ENCODE data around the gene FMN1.

The FMN1 gene

GRCh38 chr15:33094336-33094735, 100.2 kb downstream of the FMN1 start:
- no peak overlapping the region for H2BK5ac ChIP-seq (ENCODE audit: low read depth, low read length, poor library complexity)
- no peaks in the 10 kb centered on the region for H3K27me3 ChIP-seq (ENCODE audit: insufficient read depth, low read length)
- no peak for DNase-seq
- no peak overlapping the region for H3K27ac ChIP-seq (ENCODE audit: low read depth, low read length)
- H3K79me1 ChIP-seq (ENCODE audit: low read length) = no peaks in the 10 kb centered on the region
- no peaks in the 10 kb centered on the region for H3K36me3 ChIP-seq (ENCODE audit: control insufficient read depth in 1 of 2, insufficient read depth in 2 of 2, low read length in 2 of 2)
- H4K8ac ChIP-seq (ENCODE audit: low read depth, low read length) = no peak overlapping the region
- H3K9me3 ChIP-seq (ENCODE audit: insufficient read depth, low read depth, low read length) = peaks cover 2% of the 10 kb centered on the region
- no peak overlapping the region for H3K4me2 ChIP-seq (ENCODE audit: low read length)
- no peak overlapping the region for H3K23ac ChIP-seq (ENCODE audit: low read length)
- no peak overlapping the region for H2AK5ac ChIP-seq (ENCODE audit: low read length)
- H3K18ac ChIP-seq (ENCODE audit: low read length) = no peak overlapping the region
- peaks cover 0 to 4% of the 10 kb centered on the region in 2 experiments for H3K4me1 ChIP-seq (ENCODE audit: control insufficient read depth in 1 of 2, insufficient read depth in 2 of 2, low read length in 2 of 2)
- H2BK120ac ChIP-seq (ENCODE audit: insufficient read depth, low read length, poor library complexity) = no peak overlapping the region
- no peak overlapping the region for H3K14ac ChIP-seq (ENCODE audit: low read length)
- H3K9ac ChIP-seq (ENCODE audit: low read length) = no peak overlapping the region
- H4K91ac ChIP-seq (ENCODE audit: low read depth, low read length) = no peak overlapping the region
- no peaks in the 10 kb centered on the region for H3K79me2 ChIP-seq (ENCODE audit: control insufficient read depth, insufficient read depth, low read length, poor library complexity)
- H2AFZ ChIP-seq (ENCODE audit: insufficient read depth, low read length, poor library complexity) = no peak overlapping the region
- H4K12ac ChIP-seq (ENCODE audit: low read depth, low read length) = no peak overlapping the region
- H3K4ac ChIP-seq (ENCODE audit: low read depth, low read length) = no peak overlapping the region
- WGBS (ENCODE audit: extremely low coverage, insufficient coverage, insufficient read length) = no CpG with 5 or more reads among the region's 2 CpGs
- H2BK12ac ChIP-seq (ENCODE audit: low read length) = no peak overlapping the region
- H3K4me3 ChIP-seq (ENCODE audit: low read depth, low read length) = no peak overlapping the region

- no peak overlapping the region for H2BK120ac ChIP-seq (ENCODE audit: insufficient read depth, low read length, poor library complexity)
- no peak overlapping the region for H4K91ac ChIP-seq (ENCODE audit: low read depth, low read length)
- WGBS (ENCODE audit: extremely low coverage, insufficient coverage, insufficient read length) = no CpG with 5 or more reads among the region's 2 CpGs
- no peak overlapping the region for H2BK12ac ChIP-seq (ENCODE audit: low read length)
- no peak overlapping the region for H3K4me3 ChIP-seq (ENCODE audit: low read depth, low read length)
- no peak overlapping the region for H3K4ac ChIP-seq (ENCODE audit: low read depth, low read length)
- peak overlapping the region; percentile 23 for H3K27ac ChIP-seq (ENCODE audit: low read depth, low read length)
- no peak overlapping the region for H2AK5ac ChIP-seq (ENCODE audit: low read length)
- H3K9ac ChIP-seq (ENCODE audit: low read length) = no peak overlapping the region
- no peak overlapping the region for H4K12ac ChIP-seq (ENCODE audit: low read depth, low read length)
- H3K79me2 ChIP-seq (ENCODE audit: control insufficient read depth, insufficient read depth, low read length, poor library complexity) = no peaks in the 10 kb centered on the region
- H2AFZ ChIP-seq (ENCODE audit: insufficient read depth, low read length, poor library complexity) = no peak overlapping the region
- H3K36me3 ChIP-seq (ENCODE audit: control insufficient read depth in 1 of 2, insufficient read depth in 2 of 2, low read length in 2 of 2) = no peaks in the 10 kb centered on the region
- no peak overlapping the region for H3K18ac ChIP-seq (ENCODE audit: low read length)
- H3K14ac ChIP-seq (ENCODE audit: low read length) = no peak overlapping the region
- H3K23ac ChIP-seq (ENCODE audit: low read length) = no peak overlapping the region
- no peak for DNase-seq
- H3K4me2 ChIP-seq (ENCODE audit: low read length) = no peak overlapping the region
- H3K79me1 ChIP-seq (ENCODE audit: low read length) = no peaks in the 10 kb centered on the region
- peaks cover 0 to 1% of the 10 kb centered on the region in 2 experiments for H3K4me1 ChIP-seq (ENCODE audit: control insufficient read depth in 1 of 2, insufficient read depth in 2 of 2, low read length in 2 of 2)
- H2BK5ac ChIP-seq (ENCODE audit: low read depth, low read length, poor library complexity) = no peak overlapping the region
- peaks cover 2% of the 10 kb centered on the region for H3K9me3 ChIP-seq (ENCODE audit: insufficient read depth, low read depth, low read length)
- no peaks in the 10 kb centered on the region for H3K27me3 ChIP-seq (ENCODE audit: insufficient read depth, low read length)
- no peak overlapping the region for H4K8ac ChIP-seq (ENCODE audit: low read depth, low read length)
Observed at GRCh38 chr15:33093222-33093621, 101.3 kb downstream of the FMN1 start.

- Histone ChIP-seq H2AK5ac (ENCODE audit: low read length) (no peak overlapping the region), H2BK5ac (ENCODE audit: low read depth, low read length, poor library complexity) (no peak overlapping the region), H3K18ac (ENCODE audit: low read length) (no peak overlapping the region), H3K14ac (ENCODE audit: low read length) (no peak overlapping the region), H3K27ac (ENCODE audit: low read depth, low read length) (no peak overlapping the region), H2BK120ac (ENCODE audit: insufficient read depth, low read length, poor library complexity) (no peak overlapping the region), H4K12ac (ENCODE audit: low read depth, low read length) (no peak overlapping the region), H3K4me2 (ENCODE audit: low read length) (no peak overlapping the region), H2BK12ac (ENCODE audit: low read length) (no peak overlapping the region), H3K79me2 (ENCODE audit: control insufficient read depth, insufficient read depth, low read length, poor library complexity) (no peaks in the 10 kb centered on the region), H3K79me1 (ENCODE audit: low read length) (no peaks in the 10 kb centered on the region), H3K4me3 (ENCODE audit: low read depth, low read length) (no peak overlapping the region), H3K27me3 (ENCODE audit: insufficient read depth, low read length) (no peaks in the 10 kb centered on the region), H3K9me3 (ENCODE audit: insufficient read depth, low read depth, low read length) (peaks cover 2% of the 10 kb centered on the region), H4K8ac (ENCODE audit: low read depth, low read length) (no peak overlapping the region), H3K9ac (ENCODE audit: low read length) (no peak overlapping the region), H3K4me1 (ENCODE audit: control insufficient read depth in 1 of 2, insufficient read depth in 2 of 2, low read length in 2 of 2) (no peaks in the 10 kb centered on the region), H3K23ac (ENCODE audit: low read length) (no peak overlapping the region), H3K4ac (ENCODE audit: low read depth, low read length) (no peak overlapping the region), H4K91ac (ENCODE audit: low read depth, low read length) (no peak overlapping the region), H2AFZ (ENCODE audit: insufficient read depth, low read length, poor library complexity) (no peak overlapping the region), H3K36me3 (ENCODE audit: control insufficient read depth in 1 of 2, insufficient read depth in 2 of 2, low read length in 2 of 2) (no peaks in the 10 kb centered on the region)
- no peak for DNase-seq
- WGBS (ENCODE audit: extremely low coverage, insufficient coverage, insufficient read length) = no CpG with 5 or more reads among the region's 15 CpGs
Observed at GRCh38 chr15:33091983-33092693, 102.4 kb downstream of the FMN1 start.

- Histone ChIP-seq H2BK120ac (ENCODE audit: insufficient read depth, low read length, poor library complexity) (no peak overlapping the region), H3K4me1 (ENCODE audit: control insufficient read depth in 1 of 2, insufficient read depth in 2 of 2, low read length in 2 of 2) (no peaks in the 10 kb centered on the region), H3K79me2 (ENCODE audit: control insufficient read depth, insufficient read depth, low read length, poor library complexity) (no peaks in the 10 kb centered on the region), H4K91ac (ENCODE audit: low read depth, low read length) (no peak overlapping the region), H4K8ac (ENCODE audit: low read depth, low read length) (no peak overlapping the region), H3K18ac (ENCODE audit: low read length) (no peak overlapping the region), H3K9me3 (ENCODE audit: insufficient read depth, low read depth, low read length) (peaks cover 2% of the 10 kb centered on the region), H3K14ac (ENCODE audit: low read length) (no peak overlapping the region), H4K12ac (ENCODE audit: low read depth, low read length) (no peak overlapping the region), H3K9ac (ENCODE audit: low read length) (no peak overlapping the region), H3K79me1 (ENCODE audit: low read length) (no peaks in the 10 kb centered on the region), H2AFZ (ENCODE audit: insufficient read depth, low read length, poor library complexity) (no peak overlapping the region), H3K27ac (ENCODE audit: low read depth, low read length) (no peak overlapping the region), H3K4me3 (ENCODE audit: low read depth, low read length) (no peak overlapping the region), H2BK12ac (ENCODE audit: low read length) (no peak overlapping the region), H3K4me2 (ENCODE audit: low read length) (no peak overlapping the region), H3K27me3 (ENCODE audit: insufficient read depth, low read length) (no peaks in the 10 kb centered on the region), H2BK5ac (ENCODE audit: low read depth, low read length, poor library complexity) (no peak overlapping the region), H3K4ac (ENCODE audit: low read depth, low read length) (no peak overlapping the region), H2AK5ac (ENCODE audit: low read length) (no peak overlapping the region), H3K36me3 (ENCODE audit: control insufficient read depth in 1 of 2, insufficient read depth in 2 of 2, low read length in 2 of 2) (no peaks in the 10 kb centered on the region), H3K23ac (ENCODE audit: low read length) (no peak overlapping the region)
- WGBS (ENCODE audit: extremely low coverage, insufficient coverage, insufficient read length) = no CpG with 5 or more reads among the region's 5 CpGs
- no peak for DNase-seq
Observed at GRCh38 chr15:33089878-33090757, 104.4 kb downstream of the FMN1 start.
